ENCODE data around the gene MAGEC1.

DNA sequence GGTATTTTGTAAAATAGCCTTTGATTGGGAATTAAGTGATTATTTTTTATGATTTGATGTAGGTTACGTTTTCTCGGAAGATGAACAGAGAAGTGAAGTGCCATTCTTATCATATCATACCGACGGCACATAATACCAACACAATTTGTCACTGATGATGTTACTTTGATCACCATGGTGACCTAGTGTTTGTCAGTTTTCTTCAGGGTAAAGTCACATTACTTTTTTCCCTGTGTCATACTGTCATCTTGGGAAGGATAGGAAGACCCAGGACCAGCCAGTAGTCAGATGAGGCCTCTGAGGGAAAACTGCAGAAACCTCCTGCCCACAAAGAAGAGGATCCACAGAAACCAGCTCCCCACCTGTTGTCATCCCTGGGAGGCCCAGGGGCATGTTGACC, 1.3 kb upstream of the MAGEC1 start:
- TF ChIP-seq, protein P1, sequence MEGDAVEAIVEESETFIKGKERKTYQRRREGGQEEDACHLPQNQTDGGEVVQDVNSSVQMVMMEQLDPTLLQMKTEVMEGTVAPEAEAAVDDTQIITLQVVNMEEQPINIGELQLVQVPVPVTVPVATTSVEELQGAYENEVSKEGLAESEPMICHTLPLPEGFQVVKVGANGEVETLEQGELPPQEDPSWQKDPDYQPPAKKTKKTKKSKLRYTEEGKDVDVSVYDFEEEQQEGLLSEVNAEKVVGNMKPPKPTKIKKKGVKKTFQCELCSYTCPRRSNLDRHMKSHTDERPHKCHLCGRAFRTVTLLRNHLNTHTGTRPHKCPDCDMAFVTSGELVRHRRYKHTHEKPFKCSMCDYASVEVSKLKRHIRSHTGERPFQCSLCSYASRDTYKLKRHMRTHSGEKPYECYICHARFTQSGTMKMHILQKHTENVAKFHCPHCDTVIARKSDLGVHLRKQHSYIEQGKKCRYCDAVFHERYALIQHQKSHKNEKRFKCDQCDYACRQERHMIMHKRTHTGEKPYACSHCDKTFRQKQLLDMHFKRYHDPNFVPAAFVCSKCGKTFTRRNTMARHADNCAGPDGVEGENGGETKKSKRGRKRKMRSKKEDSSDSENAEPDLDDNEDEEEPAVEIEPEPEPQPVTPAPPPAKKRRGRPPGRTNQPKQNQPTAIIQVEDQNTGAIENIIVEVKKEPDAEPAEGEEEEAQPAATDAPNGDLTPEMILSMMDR (IDR thresholded peaks at IDR 0.05), result no peak
- TF ChIP-seq POLR2AphosphoS5 (IDR thresholded peaks at IDR 0.05) (no peak), POLR2A (IDR thresholded peaks at IDR 0.05; ENCODE audit: low read depth) (no peak)

All from esophagus muscularis mucosa (tissue), 3 donors.